Fibroblast of upper back skin (primary cell): ENCODE results near the gene TMEM132D.
A peak's percentile ranks its signal among the peaks of the same experiment; 100 is the strongest.
"Not testable (repeated sequence)": the region's sequence is repeated elsewhere in the genome, so short reads cannot be mapped to it uniquely, and the experiment has no call there.

ENCODE experiments used
- DNase-seq: peaks from one replicate; pipeline ENCODE4 v3.0.0-alpha.2; 2013

Gene TMEM132D

DNA sequence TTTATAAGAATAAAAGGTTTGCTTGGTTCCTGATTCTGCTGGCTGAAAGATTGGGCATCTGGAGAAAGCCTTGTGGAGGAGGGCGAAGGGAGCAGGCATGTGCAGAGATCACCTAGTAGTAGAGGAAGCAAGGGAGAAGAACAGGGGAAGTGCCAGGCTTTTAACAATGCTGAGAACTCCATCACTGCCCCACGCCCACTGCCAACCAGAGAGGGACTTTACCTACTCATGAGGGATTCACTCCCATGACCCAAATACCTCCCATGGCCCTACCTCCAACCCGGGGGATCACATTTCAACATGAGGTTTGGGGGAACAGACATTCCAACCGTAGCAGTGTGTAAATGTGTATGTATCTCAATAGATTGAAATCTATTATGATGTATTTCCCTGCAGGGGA lies 690.3 kb downstream of the TMEM132D start:
- DNase-seq: no peak

DNA sequence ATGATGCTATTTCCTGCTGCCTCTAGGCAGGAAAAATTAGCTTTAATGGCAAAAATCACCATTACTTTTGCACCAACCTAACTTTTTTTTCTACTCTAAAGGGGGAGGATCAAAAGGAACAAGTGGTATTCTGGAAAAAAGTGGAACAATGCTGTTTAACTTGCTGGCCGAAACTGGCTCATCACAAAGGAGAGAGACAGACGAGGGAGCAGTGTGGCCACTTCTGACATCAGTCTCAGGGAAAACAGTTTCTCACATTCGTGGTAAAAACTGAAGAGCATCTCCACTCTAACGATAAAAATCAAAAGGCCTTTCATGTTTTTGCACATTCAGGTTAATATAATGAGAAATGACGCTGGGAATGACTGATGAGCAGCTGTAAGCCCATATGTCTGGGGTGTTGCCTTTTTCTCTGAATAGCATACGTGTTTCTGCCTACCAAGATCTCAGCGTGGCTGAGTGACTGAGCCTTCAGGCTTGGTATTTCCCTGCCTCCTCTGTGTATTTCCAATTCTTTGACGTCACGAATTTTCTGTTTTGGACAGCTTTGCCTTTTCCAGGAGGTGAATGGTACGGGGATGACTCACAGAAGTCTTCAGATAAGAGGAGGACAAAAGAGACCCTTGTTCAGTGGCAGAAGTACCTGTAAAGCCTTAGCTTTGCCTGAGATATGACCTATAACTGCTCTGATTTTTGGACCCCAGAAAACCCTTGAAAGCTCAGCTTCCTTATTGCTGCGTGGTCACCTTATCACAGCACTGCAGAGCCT lies 691.8 kb downstream of the TMEM132D start:
- no peak for DNase-seq

DNA sequence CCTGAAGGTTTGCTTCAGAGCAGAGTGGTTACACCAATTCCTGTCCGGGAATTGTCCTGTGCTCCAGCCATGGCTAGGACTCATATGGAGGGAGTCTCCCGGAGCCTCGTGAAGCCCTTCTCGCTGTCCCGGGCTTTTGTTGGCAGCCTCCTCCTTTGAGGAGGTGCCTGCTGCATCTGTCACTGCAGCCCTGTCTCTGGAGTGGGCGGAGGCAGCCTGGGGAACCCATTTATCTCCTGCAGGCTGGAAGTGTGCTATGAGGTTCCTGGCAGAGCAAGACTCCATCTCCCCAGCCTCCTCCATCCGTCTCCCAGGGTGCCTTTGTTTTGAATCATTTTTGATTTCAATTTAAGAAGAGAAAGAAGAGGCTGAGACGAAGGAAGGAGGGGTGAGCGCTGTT lies 695.3 kb downstream of the TMEM132D start:
- no peak for DNase-seq

DNA sequence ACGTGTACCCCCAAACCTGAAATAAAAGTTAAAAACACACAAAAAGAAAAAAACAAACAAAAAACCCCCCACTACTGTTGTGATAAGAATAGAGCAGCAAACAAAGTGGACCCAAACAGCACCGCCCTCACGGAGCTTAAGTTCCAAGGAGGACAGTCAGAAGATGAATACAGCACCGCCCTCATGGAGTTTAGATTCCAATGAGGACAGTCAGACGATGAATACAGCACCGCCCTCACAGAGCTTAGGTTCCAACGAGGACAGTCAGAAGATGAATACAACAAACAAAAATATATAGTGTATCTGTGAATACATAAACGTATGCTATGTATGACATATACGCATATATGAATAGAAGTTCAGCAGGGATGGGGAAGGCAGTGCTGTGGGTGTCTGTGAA lies 696.7 kb downstream of the TMEM132D start:
- no peak for DNase-seq

DNA sequence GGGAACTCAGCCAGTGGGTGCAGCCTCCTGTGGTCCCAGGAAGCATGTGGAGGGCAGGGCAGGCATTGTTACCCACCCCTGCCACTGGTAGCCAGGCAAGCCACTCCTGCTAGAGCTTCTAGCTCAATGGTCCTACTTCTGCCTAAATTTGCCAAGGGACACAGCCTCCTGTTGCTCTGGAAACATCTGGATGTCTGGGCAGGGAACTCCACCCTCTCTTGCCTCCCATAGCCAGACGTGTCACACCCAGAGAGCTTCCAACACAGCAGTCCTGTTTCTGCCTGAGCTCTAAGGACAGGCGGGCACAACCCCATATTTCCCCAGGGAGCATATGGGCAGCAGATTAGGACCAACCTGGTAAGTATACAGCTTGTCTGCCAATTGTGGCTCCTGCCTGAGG lies 700.4 kb downstream of the TMEM132D start:
- no peak for DNase-seq

DNA sequence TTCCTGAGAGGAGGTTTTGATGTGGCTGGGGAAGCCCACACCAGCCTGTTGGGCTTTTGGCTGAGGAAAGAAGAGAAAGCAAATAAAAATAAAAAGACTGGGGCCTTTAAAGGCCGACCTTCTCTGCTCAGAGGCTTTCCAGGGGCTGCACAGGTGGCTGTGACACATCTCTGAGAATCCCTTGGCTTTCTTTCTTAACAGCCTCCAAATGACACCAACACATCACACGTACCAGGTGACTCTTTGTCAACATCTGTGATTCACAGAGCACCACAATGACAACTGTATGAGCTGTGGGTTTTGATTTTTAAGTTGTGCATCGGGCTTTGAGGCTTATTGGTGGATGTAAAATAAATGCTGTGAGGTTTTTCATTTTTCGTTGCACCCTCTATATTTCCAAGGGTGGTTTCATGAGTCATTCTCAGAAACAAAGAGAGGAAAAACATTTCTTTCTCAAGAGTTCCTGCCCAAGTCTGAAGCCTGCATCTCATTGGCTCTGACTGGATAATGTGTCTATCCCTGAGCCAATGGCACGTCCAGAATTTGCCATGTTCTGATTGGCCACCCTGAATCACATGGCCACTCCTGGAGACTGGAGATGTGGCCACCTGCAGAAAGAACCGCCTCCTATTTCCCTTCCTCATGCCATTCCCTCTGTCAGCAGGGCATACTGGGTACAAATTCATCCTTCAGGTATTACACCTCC lies 701.6 kb downstream of the TMEM132D start:
- no peak for DNase-seq

DNA sequence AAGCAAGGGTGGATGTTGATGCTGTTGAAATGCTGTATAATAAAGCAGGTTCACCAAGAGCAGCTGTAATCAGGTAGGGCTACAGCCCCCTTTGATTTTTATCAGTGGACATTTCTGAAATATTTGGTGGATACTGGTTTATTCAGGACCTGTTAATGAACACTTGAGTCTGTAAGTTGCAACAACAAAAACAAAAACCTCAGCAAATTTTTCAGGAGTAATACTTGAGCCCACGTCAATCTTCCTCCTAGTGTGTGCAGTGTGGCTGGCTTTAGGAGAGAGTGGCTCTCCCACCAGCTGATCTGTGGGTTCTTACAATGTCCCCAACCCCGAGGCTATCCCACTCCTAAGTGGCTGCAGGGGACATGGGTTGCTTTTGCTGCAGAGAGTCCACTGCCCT lies 702.8 kb downstream of the TMEM132D start:
- DNase-seq: no peak

DNA sequence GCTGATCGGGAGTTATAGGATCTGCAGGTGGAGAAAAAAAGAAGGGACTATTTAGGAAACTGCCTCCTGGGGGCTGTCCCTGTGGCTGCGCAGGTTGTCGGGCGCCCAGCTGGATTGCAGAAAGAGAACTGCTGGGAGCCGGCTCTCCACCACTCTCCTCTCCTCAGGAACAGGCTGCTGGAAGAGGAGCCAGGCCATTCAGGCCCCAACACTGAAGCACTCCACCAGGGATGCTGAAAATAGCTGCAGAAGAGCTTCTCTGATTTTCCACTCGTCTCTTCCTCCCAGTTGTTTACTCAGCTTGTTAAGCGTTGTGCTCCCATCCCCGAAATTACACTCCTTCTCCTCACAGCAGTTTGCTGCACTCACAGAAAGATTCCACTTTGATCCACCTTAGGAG lies 703.2 kb downstream of the TMEM132D start:
- no peak for DNase-seq

DNA sequence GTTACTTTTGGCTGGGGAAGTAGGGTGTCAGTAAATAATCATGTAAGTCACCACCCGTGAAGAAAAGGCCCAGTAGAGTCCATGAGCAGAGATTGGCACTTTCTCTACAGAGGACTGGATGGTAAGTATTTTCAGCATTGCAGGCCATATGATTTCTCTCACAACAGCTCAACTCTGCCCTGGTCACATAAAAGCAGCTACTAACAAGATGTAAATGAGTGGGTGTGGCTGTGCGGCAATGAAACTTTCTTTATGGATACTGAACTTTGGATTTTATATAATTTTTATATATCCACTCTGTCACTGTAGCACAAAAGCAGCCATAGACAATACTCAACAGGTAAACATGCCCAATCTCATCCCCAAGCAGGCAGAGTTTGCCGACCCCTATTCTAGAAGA lies 706.9 kb downstream of the TMEM132D start:
- no peak for DNase-seq

DNA sequence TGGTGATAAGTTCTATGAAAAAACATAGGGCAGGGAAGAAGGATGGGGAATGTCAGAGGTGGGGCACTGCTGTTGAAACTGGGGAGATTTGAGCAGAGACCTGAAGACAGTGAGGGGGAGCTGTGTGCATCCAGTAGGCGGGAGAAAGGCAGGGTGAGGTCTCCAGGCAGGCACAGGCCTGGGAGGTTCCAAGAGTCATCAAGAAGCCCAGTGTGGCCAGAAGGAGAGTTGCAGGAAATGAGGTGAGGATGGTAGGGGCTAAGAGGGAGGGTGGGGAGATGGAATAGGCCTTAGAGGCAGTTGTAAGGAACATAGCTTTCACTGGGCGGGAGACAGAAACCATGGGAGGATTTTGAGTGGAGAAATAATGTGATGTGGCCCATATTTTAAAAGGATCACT lies 708.7 kb downstream of the TMEM132D start:
- DNase-seq: no peak

DNA sequence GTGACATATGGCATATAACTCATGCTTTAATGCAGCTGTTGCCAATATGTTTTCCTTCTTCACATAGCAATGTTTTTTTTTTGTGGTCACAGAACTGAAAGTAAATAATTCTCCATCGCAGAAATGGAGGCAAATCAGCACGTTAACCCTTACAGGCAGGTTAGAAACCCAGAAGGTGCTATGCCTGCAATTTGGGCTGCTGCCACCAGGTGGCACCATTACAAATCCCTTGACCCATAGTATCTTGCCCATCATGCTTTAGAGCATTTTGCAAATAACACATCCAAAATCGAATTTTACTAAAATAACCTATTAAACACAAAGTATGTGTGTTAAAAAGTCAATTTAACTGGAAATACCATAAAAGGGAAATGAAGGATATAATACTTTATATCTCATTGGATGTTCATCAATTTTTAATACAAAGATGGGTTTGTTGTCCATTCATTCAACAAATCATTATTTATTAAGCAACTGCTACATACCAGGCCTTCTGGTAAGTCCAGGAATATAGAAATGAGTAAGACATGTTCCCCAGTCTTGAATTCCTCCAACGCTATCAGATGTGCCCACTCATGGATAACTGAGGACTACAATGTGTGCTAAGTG lies 710.5 kb downstream of the TMEM132D start:
- no peak for DNase-seq

DNA sequence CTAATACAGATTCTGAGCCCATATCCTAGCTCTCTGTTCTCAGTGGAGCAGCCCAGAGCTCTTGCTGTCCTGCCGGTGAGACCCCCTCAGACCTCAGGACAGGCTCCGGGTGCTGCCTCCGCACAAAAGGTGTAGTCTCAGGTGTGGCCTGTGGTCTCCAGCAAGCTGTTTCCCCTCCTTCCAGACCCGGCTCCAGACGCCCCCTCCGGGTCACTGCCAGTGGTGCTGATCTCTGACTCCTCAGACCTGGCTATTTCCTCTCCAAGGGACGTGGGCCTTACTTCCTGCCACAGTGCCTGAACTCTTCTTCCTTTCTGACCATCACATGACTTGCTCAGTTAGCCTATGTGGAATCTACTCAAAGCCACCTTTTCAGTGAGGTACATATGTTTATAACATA lies 713.0 kb downstream of the TMEM132D start:
- no peak for DNase-seq

DNA sequence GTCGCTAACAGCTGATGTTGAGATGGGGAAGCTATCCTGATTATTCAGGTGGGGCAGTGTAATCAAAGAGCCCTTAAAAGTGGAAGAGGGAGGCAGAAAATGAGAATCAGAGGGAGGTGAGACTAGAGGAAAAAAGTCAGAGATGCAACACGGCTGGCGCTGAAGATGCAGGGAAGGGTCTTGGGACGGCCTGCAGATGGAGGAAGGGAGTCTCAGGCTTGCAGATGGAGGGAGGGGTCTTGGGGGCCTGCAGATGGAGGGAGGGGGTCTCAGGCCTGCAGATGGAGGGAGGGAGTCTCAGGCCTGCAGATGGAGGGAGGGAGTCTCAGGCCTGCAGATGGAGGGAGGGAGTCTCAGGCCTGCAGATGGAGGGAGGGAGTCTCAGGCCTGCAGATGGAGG lies 713.9 kb downstream of the TMEM132D start:
- not testable (repeated sequence) for DNase-seq

DNA sequence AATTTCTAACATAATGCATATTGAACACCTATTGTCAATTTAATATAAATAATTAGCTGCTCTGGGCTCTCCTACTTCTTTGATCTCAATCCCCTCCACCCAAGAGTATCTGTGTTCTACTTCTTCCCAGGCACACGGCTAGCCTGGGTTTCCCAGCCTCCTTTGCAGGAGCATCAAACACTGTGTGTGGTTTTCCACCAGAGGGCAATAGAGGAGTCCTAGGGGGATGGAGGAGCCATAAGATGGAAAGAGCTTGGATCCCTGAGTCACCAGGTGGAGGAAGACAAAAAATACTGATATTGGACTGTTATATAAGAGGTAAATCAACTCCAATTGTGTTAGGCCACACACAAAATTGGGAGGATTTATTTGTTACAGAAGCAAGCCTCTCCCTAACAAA lies 716.9 kb downstream of the TMEM132D start:
- no peak for DNase-seq

DNA sequence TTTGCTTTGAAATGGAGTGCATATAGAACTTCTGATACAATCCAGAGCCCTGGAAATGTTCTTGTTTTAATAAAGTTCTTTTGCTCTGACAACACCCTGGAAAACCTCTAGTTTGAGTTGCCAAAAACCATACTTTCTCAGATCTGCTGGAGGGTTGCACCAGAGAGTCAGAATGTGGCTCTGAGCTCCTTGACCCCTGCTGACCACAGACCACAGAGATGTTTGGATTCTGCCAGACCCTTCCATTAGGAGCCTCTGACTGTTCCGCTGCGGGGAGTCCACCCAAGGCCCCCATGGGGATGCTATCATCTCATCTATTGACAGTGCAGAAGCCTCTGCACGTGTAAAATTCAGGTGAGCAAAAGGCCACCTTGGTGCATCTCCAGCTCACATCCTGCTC lies 718.0 kb downstream of the TMEM132D start:
- DNase-seq: peak; percentile 3

DNA sequence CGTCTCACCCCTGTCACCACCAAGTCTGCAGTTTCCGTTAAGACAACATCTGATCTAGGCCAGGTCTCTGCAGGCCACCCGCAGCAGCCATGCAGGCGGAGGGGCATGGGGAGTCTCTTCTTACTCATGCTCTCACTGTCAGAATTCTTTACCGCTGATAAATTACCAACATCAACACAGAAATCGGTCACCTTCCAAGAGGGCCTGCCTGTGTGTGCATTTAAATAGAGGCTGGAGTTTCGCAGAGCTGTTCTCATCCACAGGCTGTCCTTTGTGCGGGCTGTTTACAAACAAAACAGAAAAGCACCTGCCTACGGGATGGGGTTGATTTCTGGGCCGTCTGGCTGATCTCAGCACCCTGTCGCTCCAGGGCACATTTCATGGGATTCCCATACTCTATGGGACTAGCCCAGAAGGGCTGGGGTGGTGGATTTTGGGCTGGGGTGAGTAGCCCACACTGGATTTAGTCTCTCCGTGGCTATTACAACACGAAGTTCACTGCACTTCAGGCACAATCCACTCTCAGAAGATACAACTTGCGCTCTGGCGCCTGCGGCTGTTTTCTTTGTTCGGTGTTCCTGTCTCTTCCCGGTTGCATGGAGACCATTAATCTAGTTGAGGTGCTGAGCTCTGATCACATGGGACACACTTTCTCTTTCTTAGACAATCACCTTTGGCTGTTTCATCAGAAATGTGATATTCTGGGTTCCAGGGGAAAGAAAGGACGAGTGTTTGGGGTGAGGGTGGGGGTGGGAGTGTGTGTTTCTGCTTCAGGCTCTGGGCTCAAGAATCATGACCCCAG lies 719.5 kb downstream of the TMEM132D start:
- no peak for DNase-seq

DNA sequence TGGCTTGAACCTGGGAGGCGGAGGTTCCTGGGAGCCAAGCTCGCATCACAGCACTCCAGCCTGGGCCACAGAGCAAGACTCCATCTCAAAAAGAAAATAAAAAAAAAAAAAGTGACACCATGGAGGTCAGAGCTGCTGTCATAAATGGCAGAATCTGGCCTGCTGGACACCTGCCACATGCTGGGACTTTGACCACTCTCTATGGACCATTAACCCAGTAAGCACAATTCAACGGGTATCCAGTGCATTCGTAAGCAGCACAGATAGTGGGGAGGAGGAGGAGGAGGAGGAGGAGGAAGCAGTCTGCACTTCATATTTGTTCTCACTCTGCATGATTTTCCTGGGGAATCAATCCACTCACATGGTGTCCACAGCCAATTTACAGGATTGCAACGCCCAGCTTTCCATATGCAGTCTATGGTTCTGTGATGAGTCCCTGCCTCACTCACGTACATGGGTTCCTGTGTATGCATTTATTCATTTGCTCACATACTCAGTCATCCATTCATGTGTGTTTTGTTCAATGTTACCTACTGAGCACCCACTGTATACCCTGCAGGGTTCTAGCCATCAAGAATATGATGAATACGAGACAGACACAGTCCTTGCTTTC lies 723.8 kb downstream of the TMEM132D start:
- no peak for DNase-seq

DNA sequence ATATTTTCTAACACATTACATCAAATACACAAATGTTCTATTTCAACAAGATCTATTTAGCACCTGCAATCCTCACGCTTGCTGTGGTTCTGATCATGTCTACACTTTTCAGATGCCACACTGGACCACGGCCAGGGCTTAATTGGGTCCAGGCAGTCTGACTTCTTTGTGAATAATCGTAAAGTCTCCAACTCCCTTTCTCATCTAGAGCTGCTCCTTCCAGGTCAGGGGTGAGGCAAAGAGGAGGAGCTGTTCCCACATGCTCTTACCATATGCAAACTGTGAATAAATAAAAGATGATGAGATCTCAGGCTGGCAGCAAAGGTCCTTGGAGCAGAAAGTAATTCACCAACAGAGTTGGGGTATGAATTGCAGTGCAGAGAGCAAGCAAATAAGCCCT lies 733.9 kb downstream of the TMEM132D start:
- DNase-seq: no peak

DNA sequence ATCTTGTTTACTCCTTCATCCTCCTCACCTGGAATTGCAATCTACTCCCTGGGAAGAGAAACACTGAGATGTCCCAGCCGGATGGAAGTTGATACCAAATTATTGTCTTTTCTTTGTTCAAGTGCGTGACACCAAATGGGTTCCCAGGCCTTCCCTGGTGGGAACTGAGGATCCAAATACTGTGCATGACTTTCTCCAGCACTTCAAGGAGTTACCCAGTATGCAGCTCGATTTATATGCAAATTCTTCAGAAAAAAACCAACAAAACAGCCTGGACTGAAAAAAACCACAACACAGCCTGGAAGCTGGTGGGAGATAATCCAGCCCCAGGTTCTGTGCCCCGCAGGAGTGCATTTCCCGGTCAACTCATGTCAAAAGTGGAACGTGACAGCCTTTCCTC lies 740.0 kb downstream of the TMEM132D start:
- no peak for DNase-seq

DNA sequence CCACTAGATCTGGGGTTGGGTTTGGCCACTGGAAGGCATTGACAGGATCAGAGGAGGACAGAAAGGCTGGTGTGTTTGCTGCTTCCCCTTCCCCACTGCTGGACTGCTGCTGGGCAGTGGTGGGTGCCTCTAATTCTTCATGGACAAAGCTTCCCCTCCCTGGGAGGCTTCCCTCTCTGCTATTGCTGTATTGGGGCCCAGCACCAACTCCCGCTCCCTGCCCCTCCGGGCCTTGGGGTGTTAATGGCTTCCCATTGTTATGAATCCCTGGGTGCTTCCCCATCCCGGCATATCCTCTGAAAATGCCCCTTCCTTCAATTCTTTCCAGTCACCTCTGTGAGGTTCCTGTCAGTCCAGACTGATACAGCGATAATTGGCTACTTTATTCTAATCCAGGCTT lies 740.4 kb downstream of the TMEM132D start:
- DNase-seq: no peak

DNA sequence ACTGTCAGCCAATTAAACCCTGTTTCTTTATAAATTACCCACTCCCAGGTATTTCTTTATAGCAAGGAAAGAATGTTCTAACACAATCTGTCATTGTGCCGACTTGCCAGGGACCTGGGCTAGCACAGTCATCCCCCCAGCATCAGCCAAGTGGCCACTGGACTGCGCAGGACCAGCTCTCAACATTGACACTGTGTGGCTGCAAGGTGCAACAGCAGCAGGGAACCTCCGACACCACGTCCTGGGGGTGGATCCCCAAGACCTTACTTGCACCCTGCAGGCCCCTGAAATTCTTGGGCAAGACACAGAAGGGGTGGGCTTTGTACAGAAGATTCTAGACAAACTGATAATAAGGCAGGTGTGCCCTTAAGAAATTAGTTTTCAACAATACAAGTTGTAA lies 741.0 kb downstream of the TMEM132D start:
- DNase-seq: no peak

DNA sequence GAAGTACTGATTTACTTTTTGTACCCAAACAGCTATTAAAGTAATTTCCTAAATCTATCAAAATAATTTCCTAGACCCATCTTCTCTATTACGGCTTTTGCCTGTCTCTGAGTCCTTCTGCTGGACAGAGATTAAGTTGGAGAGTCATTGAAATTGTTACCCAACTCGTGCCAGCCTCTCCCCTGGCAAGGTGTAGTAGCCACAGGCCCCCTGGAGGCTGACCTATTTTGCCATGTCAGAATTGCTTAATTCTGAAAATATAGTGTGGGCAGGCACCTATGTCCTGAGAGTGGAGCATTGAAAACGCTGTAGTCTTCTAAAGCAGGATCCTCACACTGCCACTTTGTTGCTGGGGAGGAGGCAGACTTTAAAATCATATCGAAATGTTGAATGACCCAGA lies 742.3 kb downstream of the TMEM132D start:
- DNase-seq: no peak

DNA sequence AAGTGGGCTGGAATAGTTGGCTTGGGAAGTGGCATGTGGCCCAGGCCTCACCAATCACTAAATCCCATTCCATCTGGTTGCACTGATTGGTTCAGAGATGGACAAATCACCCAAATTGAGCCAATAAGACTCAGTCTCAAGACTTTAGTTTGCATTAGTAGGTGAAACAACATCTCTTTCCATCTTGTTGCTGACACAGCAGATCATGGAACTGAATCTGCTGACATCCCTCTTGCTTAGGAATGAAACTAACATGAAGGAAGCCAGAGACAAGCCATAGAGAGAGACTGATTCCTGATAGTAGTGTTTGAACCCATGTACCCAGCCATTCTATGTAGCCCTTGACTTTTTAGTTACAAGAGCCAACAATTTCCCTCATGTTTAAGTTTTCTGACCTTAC lies 743.5 kb downstream of the TMEM132D start:
- DNase-seq: no peak
